Ovary (tissue), 3 donors: Measurements from ENCODE around the gene SLC25A36.

Experiments
- EP300 ChIP-seq: sonication (generic); formaldehyde crosslinking; IDR thresholded peaks from one replicate; pipeline ENCODE4 v1.6.1; 2017; ENCODE audit warnings: antibody characterized with exemption
- POLR2A ChIP-seq: fragments of 450-650 bp; IDR thresholded peaks from one replicate; pipeline ENCODE4 v1.6.1; 2017; ENCODE audit warnings: antibody characterized with exemption, mild to moderate bottlenecking, moderate library complexity
- TF ChIP-seq, protein P1 (sequence below), 3 donors: fragments of 450-650 bp in 2 of 3; fragments of 200-600 bp in 1 of 3; IDR thresholded peaks; one replicate each; pipeline versions ENCODE4 v1.5.1 to v1.8.0; 2016 to 2022; ENCODE audit warnings: antibody characterized with exemption in 3 of 3, mild to moderate bottlenecking in 1 of 3
- donor health status: DM: no; HTN: no; CAD: no.

DNA sequence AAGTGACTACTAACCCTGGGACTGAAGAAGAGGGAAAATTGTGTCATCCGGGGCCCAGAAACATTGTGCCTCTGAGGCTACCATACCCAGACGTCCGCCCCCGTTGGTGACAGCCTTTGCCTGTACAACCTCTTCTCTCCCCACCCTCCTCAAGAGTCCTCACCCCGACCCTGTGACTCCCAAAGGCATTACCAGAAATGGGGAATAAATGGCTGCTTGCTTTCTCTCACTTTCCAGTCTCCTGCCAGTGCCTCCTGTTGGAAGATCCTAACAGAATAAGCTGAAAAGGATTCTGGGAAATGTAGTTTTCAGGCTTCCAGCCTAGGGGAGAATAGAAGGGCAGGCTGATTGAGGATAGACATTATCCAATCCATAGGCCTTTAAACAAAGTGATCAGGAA, 30.8 kb upstream of the SLC25A36 start:
- TF ChIP-seq, protein P1, sequence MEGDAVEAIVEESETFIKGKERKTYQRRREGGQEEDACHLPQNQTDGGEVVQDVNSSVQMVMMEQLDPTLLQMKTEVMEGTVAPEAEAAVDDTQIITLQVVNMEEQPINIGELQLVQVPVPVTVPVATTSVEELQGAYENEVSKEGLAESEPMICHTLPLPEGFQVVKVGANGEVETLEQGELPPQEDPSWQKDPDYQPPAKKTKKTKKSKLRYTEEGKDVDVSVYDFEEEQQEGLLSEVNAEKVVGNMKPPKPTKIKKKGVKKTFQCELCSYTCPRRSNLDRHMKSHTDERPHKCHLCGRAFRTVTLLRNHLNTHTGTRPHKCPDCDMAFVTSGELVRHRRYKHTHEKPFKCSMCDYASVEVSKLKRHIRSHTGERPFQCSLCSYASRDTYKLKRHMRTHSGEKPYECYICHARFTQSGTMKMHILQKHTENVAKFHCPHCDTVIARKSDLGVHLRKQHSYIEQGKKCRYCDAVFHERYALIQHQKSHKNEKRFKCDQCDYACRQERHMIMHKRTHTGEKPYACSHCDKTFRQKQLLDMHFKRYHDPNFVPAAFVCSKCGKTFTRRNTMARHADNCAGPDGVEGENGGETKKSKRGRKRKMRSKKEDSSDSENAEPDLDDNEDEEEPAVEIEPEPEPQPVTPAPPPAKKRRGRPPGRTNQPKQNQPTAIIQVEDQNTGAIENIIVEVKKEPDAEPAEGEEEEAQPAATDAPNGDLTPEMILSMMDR (IDR thresholded peaks at IDR 0.05), result no peak
- TF ChIP-seq EP300 (no peak), POLR2A (no peak)
